ENCODE data around the gene LGR6. TPM values are rescaled to one million over a fixed set of nuclear protein-coding genes. Genes with fewer than 3 reads are reported as not detected.
"Not testable (repeated sequence)": the region's sequence is repeated elsewhere in the genome, so short reads cannot be mapped to it uniquely, and the experiment has no call there.

LGR6 gene
- total RNA-seq, 1 experiment from 2014 or later, result 0.56 TPM

- Mint-ChIP-seq H3K36me3 (ENCODE audit: insufficient read depth, unreplicated experiment) (no peaks in the 10 kb centered on the region), H3K27ac (ENCODE audit: low read depth, unreplicated experiment) (no peak overlapping the region), H3K4me3 (ENCODE audit: unreplicated experiment) (no peak overlapping the region), H3K9me3 (ENCODE audit: unreplicated experiment) (no peaks in the 10 kb centered on the region), H3K4me1 (ENCODE audit: insufficient read depth, unreplicated experiment) (peaks cover 11% of the 10 kb centered on the region), H3K27me3 (ENCODE audit: insufficient read depth, unreplicated experiment) (peaks cover 40% of the 10 kb centered on the region)
- TF ChIP-seq, protein P1, sequence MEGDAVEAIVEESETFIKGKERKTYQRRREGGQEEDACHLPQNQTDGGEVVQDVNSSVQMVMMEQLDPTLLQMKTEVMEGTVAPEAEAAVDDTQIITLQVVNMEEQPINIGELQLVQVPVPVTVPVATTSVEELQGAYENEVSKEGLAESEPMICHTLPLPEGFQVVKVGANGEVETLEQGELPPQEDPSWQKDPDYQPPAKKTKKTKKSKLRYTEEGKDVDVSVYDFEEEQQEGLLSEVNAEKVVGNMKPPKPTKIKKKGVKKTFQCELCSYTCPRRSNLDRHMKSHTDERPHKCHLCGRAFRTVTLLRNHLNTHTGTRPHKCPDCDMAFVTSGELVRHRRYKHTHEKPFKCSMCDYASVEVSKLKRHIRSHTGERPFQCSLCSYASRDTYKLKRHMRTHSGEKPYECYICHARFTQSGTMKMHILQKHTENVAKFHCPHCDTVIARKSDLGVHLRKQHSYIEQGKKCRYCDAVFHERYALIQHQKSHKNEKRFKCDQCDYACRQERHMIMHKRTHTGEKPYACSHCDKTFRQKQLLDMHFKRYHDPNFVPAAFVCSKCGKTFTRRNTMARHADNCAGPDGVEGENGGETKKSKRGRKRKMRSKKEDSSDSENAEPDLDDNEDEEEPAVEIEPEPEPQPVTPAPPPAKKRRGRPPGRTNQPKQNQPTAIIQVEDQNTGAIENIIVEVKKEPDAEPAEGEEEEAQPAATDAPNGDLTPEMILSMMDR (IDR thresholded peaks at IDR 0.05; ENCODE audit: unreplicated experiment), result no peak
- ChIA-PET CTCF (interaction anchor here (0.6 to 2.0 kb wide), 16 partner anchors 9 to 251 kb away, joined by 3 to 11 read pairs (median 4); no protein-coding TSS in a partner anchor), POLR2A (interaction anchor here (0.6 to 0.7 kb wide), 2 partner anchors 104 to 416 kb away, joined by 3 read pairs; no protein-coding TSS in a partner anchor)
- intact Hi-C loops (cut with micrococcal nuclease), result loop anchor here (10.0 kb wide), 1 partner anchor 265 kb away; no protein-coding TSS in a partner anchor
- no TSS peak for BruUV-seq (replicated peaks)
- DNase-seq (ENCODE audit: unreplicated experiment), result no peak
These were observed 13.5 kb upstream of the LGR6 start for GRCh38 chr1:202179828-202180750.

- peaks cover 13% of the 10 kb centered on the region for H3K4me1 Mint-ChIP-seq (ENCODE audit: insufficient read depth, unreplicated experiment)
- H3K27ac Mint-ChIP-seq (ENCODE audit: low read depth, unreplicated experiment); H3K36me3 Mint-ChIP-seq (ENCODE audit: insufficient read depth, unreplicated experiment); H3K4me3 Mint-ChIP-seq (ENCODE audit: unreplicated experiment); DNase-seq (ENCODE audit: unreplicated experiment); BruUV-seq (replicated peaks); H3K9me3 Mint-ChIP-seq (ENCODE audit: unreplicated experiment): not testable (repeated sequence)
- CTCF ChIA-PET, result interaction anchor here (0.7 to 4.7 kb wide), 10 partner anchors 12 to 539 kb away, joined by 3 to 33 read pairs (median 5); partner anchors contain the start of gene LGR6
- peaks cover 44% of the 10 kb centered on the region for H3K27me3 Mint-ChIP-seq (ENCODE audit: insufficient read depth, unreplicated experiment)
- POLR2A ChIA-PET, result interaction anchor here (0.7 kb wide), 1 partner anchor 416 kb away, joined by 3 read pairs; no protein-coding TSS in a partner anchor
- intact Hi-C loops (cut with micrococcal nuclease), result loop anchor here (10.0 kb wide), 1 partner anchor 264 kb away; no protein-coding TSS in a partner anchor
These were observed 12.9 kb upstream of the LGR6 start for GRCh38 chr1:202180751-202181139.

DNA sequence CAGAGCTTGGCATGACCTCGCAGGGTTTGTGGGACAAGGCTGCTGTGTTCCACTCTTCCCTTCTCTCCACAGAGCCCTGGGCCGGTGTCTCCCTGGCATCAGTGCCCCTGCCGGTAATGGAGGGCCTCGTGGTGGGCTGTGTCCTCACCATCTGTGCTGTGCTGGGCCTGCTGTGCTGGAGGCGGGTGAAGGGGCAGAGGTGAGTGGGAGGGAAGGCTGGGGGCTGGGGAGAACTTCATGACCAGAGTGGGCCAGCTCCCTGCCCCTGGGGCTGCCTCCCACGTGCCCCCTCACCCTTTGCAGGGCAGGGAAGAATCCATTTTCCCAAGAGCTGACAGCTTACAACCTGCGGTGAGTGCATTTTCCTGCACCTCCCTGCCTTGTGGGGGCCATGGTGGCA lies 12.0 kb upstream of the LGR6 start:
- H3K36me3 Mint-ChIP-seq (ENCODE audit: insufficient read depth, unreplicated experiment), result peaks cover 4% of the 10 kb centered on the region
- no TSS peak for BruUV-seq (replicated peaks)
- TF ChIP-seq, protein P1 (IDR thresholded peaks at IDR 0.05; ENCODE audit: unreplicated experiment), result no peak
- H3K27me3 Mint-ChIP-seq (ENCODE audit: insufficient read depth, unreplicated experiment), result peaks cover 52% of the 10 kb centered on the region
- ChIA-PET CTCF (interaction anchor here (0.6 to 4.7 kb wide), 6 partner anchors 11 to 538 kb away, joined by 3 to 33 read pairs (median 4); partner anchors contain the start of gene LGR6), POLR2A (no interaction called here)
- H3K4me3 Mint-ChIP-seq (ENCODE audit: unreplicated experiment), result no peak overlapping the region
- H3K4me1 Mint-ChIP-seq (ENCODE audit: insufficient read depth, unreplicated experiment), result peaks cover 13% of the 10 kb centered on the region
- intact Hi-C loops (cut with micrococcal nuclease), result loop anchor here (10.0 kb wide), 1 partner anchor 263 kb away; no protein-coding TSS in a partner anchor
- DNase-seq (ENCODE audit: unreplicated experiment), result no peak
- H3K27ac Mint-ChIP-seq (ENCODE audit: low read depth, unreplicated experiment), result no peak overlapping the region
- H3K9me3 Mint-ChIP-seq (ENCODE audit: unreplicated experiment), result no peaks in the 10 kb centered on the region

GRCh38 chr1:202182040-202182877 lies 11.3 kb upstream of the LGR6 start:
- Mint-ChIP-seq H3K9me3 (ENCODE audit: unreplicated experiment) (no peaks in the 10 kb centered on the region), H3K36me3 (ENCODE audit: insufficient read depth, unreplicated experiment) (peaks cover 5% of the 10 kb centered on the region), H3K4me1 (ENCODE audit: insufficient read depth, unreplicated experiment) (peaks cover 13% of the 10 kb centered on the region), H3K4me3 (ENCODE audit: unreplicated experiment) (no peak overlapping the region), H3K27ac (ENCODE audit: low read depth, unreplicated experiment) (no peak overlapping the region), H3K27me3 (ENCODE audit: insufficient read depth, unreplicated experiment) (peaks cover 59% of the 10 kb centered on the region)
- POLR2A ChIA-PET, result no interaction called here
- CTCF ChIA-PET, result interaction anchor here (0.6 to 21.3 kb wide), 10 partner anchors 10 to 535 kb away, joined by 3 to 954 read pairs (median 7); partner anchors contain the start of gene LGR6
- BruUV-seq (replicated peaks), result no TSS peak
- TF ChIP-seq, protein P1 (IDR thresholded peaks at IDR 0.05; ENCODE audit: unreplicated experiment), result no peak
- intact Hi-C loops (cut with micrococcal nuclease), result loop anchor here (10.0 kb wide), 1 partner anchor 263 kb away; no protein-coding TSS in a partner anchor
- DNase-seq (ENCODE audit: unreplicated experiment), result no peak

Measured in MCF 10A (cell line).